SK-N-SH (cell line): Measurements from ENCODE around the gene LIN37.

Experiments used
- CTCF ChIP-seq: fragments of 200-600 bp; sonication (generic); IDR thresholded peaks from 2 replicates; pipeline ENCODE4 v1.6.1; 2017; ENCODE audit warnings: antibody characterized with exemption, mild to moderate bottlenecking, moderate library complexity
- ELF1 ChIP-seq: IDR thresholded peaks from 2 replicates; pipeline ENCODE4 v1.4.0; 2012
- EP300 ChIP-seq, 2 experiments: IDR thresholded peaks; 2 replicates each; pipeline versions ENCODE4 v1.4.0 to v1.6.1; 2012; ENCODE audit warnings: borderline replicate concordance in 1 of 2, low read depth in 1 of 2, low read length in 1 of 2
- REST ChIP-seq: IDR thresholded peaks from 2 replicates; pipeline ENCODE4 v1.6.1; 2012; ENCODE audit warnings: mild to moderate bottlenecking, low read depth, low read length, moderate library complexity

GRCh38 chr19:35745328-35746086 is 2.9 kb upstream of the LIN37 start, which contains the start of the genes PSENEN and U2AF1L4:
- no peak for TF ChIP-seq CTCF
- no peak for TF ChIP-seq EP300 (IDR thresholded peaks at IDR 0.05; ENCODE audit: borderline replicate concordance in 1 of 2, low read depth in 1 of 2, low read length in 1 of 2)
- no peak for TF ChIP-seq REST
- TF ChIP-seq ELF1: peak; percentile 38; the same call in 1 of the 2 replicates
